HG03139 (cell line): ENCODE results near the gene DENND6B.

ENCODE experiments used
- ATAC-seq: cut with Tn5 transposase; IDR thresholded peaks from one replicate; pipeline ENCODE4 v1.9.1; 2021; ENCODE audit not compliant: unreplicated experiment

The DENND6B gene

DNA sequence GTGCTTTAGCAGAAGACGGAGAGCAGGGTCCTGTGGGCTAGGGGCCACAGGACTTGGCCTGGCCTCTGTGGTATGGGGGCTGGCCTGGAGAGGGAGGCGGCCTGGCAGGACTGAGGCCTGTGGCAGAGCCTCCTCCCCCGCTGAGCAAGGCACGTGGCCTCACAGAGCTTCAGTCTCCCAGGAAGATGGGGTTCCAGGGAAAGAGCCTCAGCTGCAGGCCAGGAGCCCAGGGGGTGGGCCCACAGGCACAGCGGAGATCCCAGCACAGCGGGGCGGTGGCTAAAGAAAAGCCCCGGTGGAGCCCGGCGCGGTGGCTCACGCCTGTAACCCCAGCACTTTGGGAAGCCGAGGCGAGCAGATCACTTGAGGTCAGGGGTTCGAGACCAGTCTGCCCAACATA, 67.5 kb downstream of the DENND6B start:
- ATAC-seq: no peak
